ENCODE data around the gene LAMC3. TPM values are rescaled to one million over a fixed set of nuclear protein-coding genes. Genes with fewer than 3 reads are reported as not detected.

The LAMC3 gene
- total RNA-seq, 1 experiment from 2014 or later = 4.6 TPM

DNA sequence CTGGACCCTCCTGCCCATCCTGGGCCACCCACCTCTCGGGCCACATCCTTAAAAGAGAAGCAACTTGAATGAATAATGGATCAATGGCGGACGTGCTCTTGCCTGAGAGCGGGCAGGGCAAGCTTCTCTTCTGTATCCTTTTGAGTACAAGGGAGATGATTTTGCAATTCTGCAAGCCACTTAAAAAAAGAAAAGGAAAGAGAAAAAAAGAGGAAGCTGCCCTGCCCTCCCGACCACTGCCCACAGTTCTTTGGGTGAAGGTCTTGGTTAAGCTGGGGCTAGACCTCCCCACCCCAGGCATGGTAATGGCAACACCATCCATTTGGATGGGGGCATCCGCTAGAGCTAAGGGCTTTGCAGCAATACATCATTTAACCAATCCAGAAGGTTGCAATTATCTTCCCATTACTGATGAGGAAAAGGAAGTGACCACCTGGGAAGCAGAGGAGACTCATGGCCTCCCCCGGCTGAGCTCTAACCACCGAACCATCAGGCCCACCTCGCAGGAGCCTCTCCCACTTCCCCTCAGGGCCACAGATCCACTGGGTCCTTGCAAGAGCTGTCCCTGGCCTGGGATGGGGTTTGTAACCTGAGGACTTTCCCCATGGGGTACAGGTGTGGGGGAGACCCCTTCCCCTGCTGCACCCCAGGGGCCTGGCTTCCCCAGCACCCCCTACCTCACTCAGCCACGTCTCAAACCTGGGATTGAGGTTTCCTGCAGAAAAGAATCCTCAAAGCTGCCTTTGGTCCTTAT lies 27.8 kb upstream of the LAMC3 start:
- TF ChIP-seq, protein P1, sequence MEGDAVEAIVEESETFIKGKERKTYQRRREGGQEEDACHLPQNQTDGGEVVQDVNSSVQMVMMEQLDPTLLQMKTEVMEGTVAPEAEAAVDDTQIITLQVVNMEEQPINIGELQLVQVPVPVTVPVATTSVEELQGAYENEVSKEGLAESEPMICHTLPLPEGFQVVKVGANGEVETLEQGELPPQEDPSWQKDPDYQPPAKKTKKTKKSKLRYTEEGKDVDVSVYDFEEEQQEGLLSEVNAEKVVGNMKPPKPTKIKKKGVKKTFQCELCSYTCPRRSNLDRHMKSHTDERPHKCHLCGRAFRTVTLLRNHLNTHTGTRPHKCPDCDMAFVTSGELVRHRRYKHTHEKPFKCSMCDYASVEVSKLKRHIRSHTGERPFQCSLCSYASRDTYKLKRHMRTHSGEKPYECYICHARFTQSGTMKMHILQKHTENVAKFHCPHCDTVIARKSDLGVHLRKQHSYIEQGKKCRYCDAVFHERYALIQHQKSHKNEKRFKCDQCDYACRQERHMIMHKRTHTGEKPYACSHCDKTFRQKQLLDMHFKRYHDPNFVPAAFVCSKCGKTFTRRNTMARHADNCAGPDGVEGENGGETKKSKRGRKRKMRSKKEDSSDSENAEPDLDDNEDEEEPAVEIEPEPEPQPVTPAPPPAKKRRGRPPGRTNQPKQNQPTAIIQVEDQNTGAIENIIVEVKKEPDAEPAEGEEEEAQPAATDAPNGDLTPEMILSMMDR (conservative IDR thresholded peaks at IDR 0.05; ENCODE audit: low read depth, low read length) = no peak
- TF ChIP-seq EZH2phosphoT487 (IDR thresholded peaks at IDR 0.05; ENCODE audit: borderline replicate concordance, low read length) = no peak
- H3K27ac ChIP-seq (ENCODE audit: low read length) = no peak overlapping the region
- no peaks in the 10 kb centered on the region for H3K27me3 ChIP-seq (ENCODE audit: low read length)
- ChIA-PET POLR2A (ENCODE audit: unreplicated experiment) (interaction anchor here (0.7 kb wide), 1 partner anchor 214 kb away, joined by 3 read pairs; no protein-coding TSS in a partner anchor), CTCF (no interaction called here)
- ATAC-seq (no peak), DNase-seq (no peak)
- H3K4me3 ChIP-seq (ENCODE audit: low read length) = no peak overlapping the region
- no peaks in the 10 kb centered on the region for H3K79me2 ChIP-seq (ENCODE audit: low read length)
- no peaks in the 10 kb centered on the region for H3K9me3 ChIP-seq (ENCODE audit: low read length)
- no peak overlapping the region for H2AFZ ChIP-seq (ENCODE audit: low read length)
- H3K4me1 ChIP-seq (ENCODE audit: insufficient read depth, low read length) = no peaks in the 10 kb centered on the region
- H3K9ac ChIP-seq (ENCODE audit: low read length) = no peak overlapping the region
- H3K9me2 ChIP-seq (replicated peaks; ENCODE audit: low read length) = no peaks in the 10 kb centered on the region
- no peaks in the 10 kb centered on the region for H3F3A ChIP-seq (ENCODE audit: low read length, unreplicated experiment)
- intact Hi-C loops (cut with micrococcal nuclease) = no loop called here
- H3K36me3 ChIP-seq (ENCODE audit: low read depth, low read length) = no peaks in the 10 kb centered on the region
- BruUV-seq (replicated peaks) = no TSS peak
- H4K20me1 ChIP-seq (ENCODE audit: low read length) = no peaks in the 10 kb centered on the region
- no peak overlapping the region for H3K4me2 ChIP-seq (ENCODE audit: low read length)

DNA sequence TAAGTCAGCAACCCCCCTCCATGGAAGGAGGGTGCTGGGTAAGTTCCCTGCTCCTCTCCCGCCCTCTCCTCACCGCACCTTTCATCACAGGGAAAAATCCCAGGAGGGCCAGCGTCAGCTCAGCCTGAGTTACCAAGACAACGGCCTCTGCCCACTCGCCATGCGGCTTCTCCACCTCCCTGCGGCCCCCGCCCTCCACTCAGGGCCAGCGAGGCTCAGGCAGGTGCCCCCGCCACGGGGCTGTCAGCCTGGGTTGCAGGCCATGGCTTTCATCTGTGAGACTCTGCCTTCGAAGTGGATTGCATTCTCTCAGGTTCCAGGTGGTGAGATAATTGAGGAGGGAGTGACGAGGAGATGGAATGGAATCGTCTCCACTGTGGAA lies 27.2 kb upstream of the LAMC3 start:
- H3K4me2 ChIP-seq (ENCODE audit: low read length) = no peak overlapping the region
- H3F3A ChIP-seq (ENCODE audit: low read length, unreplicated experiment) = no peaks in the 10 kb centered on the region
- no peak for DNase-seq
- no peaks in the 10 kb centered on the region for H3K79me2 ChIP-seq (ENCODE audit: low read length)
- no peaks in the 10 kb centered on the region for H3K9me2 ChIP-seq (replicated peaks; ENCODE audit: low read length)
- TF ChIP-seq, protein P1 (conservative IDR thresholded peaks at IDR 0.05; ENCODE audit: low read depth, low read length) = no peak
- no peaks in the 10 kb centered on the region for H3K4me1 ChIP-seq (ENCODE audit: insufficient read depth, low read length)
- no peak overlapping the region for H3K27ac ChIP-seq (ENCODE audit: low read length)
- ChIA-PET POLR2A (ENCODE audit: unreplicated experiment) (no interaction called here), CTCF (interaction anchor here (0.7 kb wide), 1 partner anchor 297 kb away, joined by 3 read pairs; no protein-coding TSS in a partner anchor)
- no peak for ATAC-seq
- no peaks in the 10 kb centered on the region for H4K20me1 ChIP-seq (ENCODE audit: low read length)
- intact Hi-C loops (cut with micrococcal nuclease) = no loop called here
- H3K36me3 ChIP-seq (ENCODE audit: low read depth, low read length) = no peaks in the 10 kb centered on the region
- H3K9me3 ChIP-seq (ENCODE audit: low read length) = no peaks in the 10 kb centered on the region
- H3K9ac ChIP-seq (ENCODE audit: low read length) = no peak overlapping the region
- H2AFZ ChIP-seq (ENCODE audit: low read length) = no peak overlapping the region
- BruUV-seq (replicated peaks) = no TSS peak
- H3K4me3 ChIP-seq (ENCODE audit: low read length) = no peak overlapping the region
- H3K27me3 ChIP-seq (ENCODE audit: low read length) = no peaks in the 10 kb centered on the region

DNA sequence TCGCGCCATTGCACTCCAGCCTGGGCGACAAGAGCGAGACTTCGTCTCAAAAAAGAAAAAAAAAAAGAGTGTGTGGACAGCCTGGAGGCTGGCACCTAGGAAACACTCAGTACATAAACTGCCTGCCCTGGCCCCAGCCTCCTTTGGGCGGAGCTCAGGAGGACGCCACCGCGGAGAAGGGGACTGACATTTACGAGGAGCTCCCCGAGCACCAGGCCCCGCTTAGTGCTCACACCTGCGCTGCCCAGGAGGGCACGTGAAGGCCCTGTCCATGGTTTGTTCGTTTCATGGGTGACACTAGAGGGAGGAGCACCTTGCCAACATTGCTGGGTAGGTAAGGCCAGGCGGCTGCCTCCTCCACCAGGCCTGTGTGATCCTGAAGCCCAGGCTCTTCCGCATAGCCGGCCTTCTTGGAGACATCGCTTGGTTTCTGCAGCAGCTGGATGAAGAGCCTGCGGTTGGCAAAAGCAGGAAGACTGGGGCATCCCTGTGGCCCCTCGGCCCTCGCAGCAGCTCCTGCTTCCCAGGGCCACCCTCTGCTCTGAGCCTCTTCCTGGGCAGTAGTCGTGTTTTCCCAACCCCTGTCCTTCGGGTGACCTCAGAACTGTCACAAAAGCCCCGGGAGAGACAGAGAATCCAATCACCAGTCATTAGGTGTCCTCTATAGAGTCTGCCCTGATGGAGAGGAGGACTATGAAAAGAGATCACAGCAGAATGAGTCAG lies 26.2 kb upstream of the LAMC3 start:
- no peaks in the 10 kb centered on the region for H3K4me1 ChIP-seq (ENCODE audit: insufficient read depth, low read length)
- H3K9ac ChIP-seq (ENCODE audit: low read length) = no peak overlapping the region
- H3K4me3 ChIP-seq (ENCODE audit: low read length) = no peak overlapping the region
- H4K20me1 ChIP-seq (ENCODE audit: low read length) = no peaks in the 10 kb centered on the region
- no peak overlapping the region for H3K4me2 ChIP-seq (ENCODE audit: low read length)
- intact Hi-C loops (cut with micrococcal nuclease) = no loop called here
- DNase-seq (no peak), ATAC-seq (no peak)
- H3K27me3 ChIP-seq (ENCODE audit: low read length) = no peaks in the 10 kb centered on the region
- H3K36me3 ChIP-seq (ENCODE audit: low read depth, low read length) = no peaks in the 10 kb centered on the region
- H3K9me3 ChIP-seq (ENCODE audit: low read length) = no peaks in the 10 kb centered on the region
- no peaks in the 10 kb centered on the region for H3K79me2 ChIP-seq (ENCODE audit: low read length)
- H2AFZ ChIP-seq (ENCODE audit: low read length) = no peak overlapping the region
- POLR2A ChIA-PET (ENCODE audit: unreplicated experiment) = no interaction called here
- TF ChIP-seq EZH2phosphoT487 (IDR thresholded peaks at IDR 0.05; ENCODE audit: borderline replicate concordance, low read length) (no peak), EZH2 (IDR thresholded peaks at IDR 0.05; ENCODE audit: low read length, unreplicated experiment) (no peak)
- TF ChIP-seq, protein P1 (conservative IDR thresholded peaks at IDR 0.05; ENCODE audit: low read depth, low read length) = no peak
- H3F3A ChIP-seq (ENCODE audit: low read length, unreplicated experiment) = no peaks in the 10 kb centered on the region
- no TSS peak for BruUV-seq (replicated peaks)
- CTCF ChIA-PET = interaction anchor here (0.7 kb wide), 1 partner anchor 299 kb away, joined by 3 read pairs; no protein-coding TSS in a partner anchor
- H3K9me2 ChIP-seq (replicated peaks; ENCODE audit: low read length) = no peaks in the 10 kb centered on the region
- no peak overlapping the region for H3K27ac ChIP-seq (ENCODE audit: low read length)
